GM12892 (cell line): ENCODE results near the gene NEK4.

Experiments used
- DNase-seq: peaks from one replicate; pipeline ENCODE4 v3.0.0; 2011; ENCODE audit not compliant: insufficient read length
- FAIRE-seq: peaks from 2 replicates; lab custom pipeline; 2011; peaks lifted over from hg19 to GRCh38; lab: Jason Lieb, UNC
- POLR2A ChIP-seq: IDR thresholded peaks from 2 replicates; pipeline ENCODE4 v1.6.1; 2011; ENCODE audit warnings: low read depth, low read length, control low read depth
- POLR2AphosphoS5 ChIP-seq: IDR thresholded peaks from 2 replicates; pipeline ENCODE4 v1.6.1; 2011; ENCODE audit warnings: low read depth, low read length, control low read depth
- TAF1 ChIP-seq: IDR thresholded peaks from 2 replicates; pipeline ENCODE4 v1.6.1; 2011; ENCODE audit warnings: low read depth, mild to moderate bottlenecking, control low read depth, low read length, borderline replicate concordance

NEK4 gene

DNA sequence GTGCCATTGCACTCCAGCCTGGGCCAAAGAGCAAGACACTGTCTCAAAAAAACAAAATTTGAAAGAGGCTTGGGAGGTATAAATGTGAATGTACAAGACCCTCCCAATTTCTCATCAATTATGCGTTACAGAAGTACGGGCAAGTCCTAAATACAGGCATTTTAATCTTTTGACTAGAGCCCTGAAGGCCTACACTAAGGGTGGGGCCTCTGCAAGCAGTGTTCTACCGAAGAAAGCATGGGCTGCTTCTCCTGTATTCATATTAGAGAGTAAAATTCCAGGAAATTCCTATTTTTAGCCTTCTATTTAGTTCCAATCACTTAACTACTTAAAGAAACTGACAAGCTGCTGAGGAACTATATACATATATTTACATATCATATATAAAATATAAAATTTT, 110.7 kb downstream of the NEK4 start:
- DNase-seq = no peak
- FAIRE-seq = no peak
- TF ChIP-seq POLR2A (no peak), POLR2AphosphoS5 (no peak), TAF1 (no peak)
